ENCODE results near the gene MISP3.

The MISP3 gene

GRCh38 chr19:14073261-14073924 is 807 bp downstream of the MISP3 start:
- peak; percentile 28 for TF ChIP-seq FOXP2 (optimal IDR thresholded peaks at IDR 0.05; ENCODE audit: borderline replicate concordance, extremely low read depth, extremely low read length, insufficient read depth)
- no peak for TF ChIP-seq TAF1 (IDR thresholded peaks at IDR 0.05; ENCODE audit: borderline replicate concordance, insufficient read depth, low read length)

- no peak for TF ChIP-seq POLR2AphosphoS5 (IDR thresholded peaks at IDR 0.05; ENCODE audit: low read depth, low read length)
- no peak for TF ChIP-seq SIN3A (IDR thresholded peaks at IDR 0.05; ENCODE audit: borderline replicate concordance, insufficient read depth, low read length)
- no peak for TF ChIP-seq TAF1 (IDR thresholded peaks at IDR 0.05; ENCODE audit: borderline replicate concordance, insufficient read depth, low read length)
- TF ChIP-seq REST (IDR thresholded peaks at IDR 0.05; ENCODE audit: insufficient read depth in 1 of 2, low read depth in 2 of 2, low read length in 2 of 2), result no peak
These were observed 1.6 kb downstream of the MISP3 start for GRCh38 chr19:14073925-14074838.

GRCh38 chr19:14078411-14078810 is 5.8 kb downstream of the MISP3 start:
- no peak for TF ChIP-seq SIN3A (IDR thresholded peaks at IDR 0.05; ENCODE audit: borderline replicate concordance, insufficient read depth, low read length)
- no peak for TF ChIP-seq FOXP2 (optimal IDR thresholded peaks at IDR 0.05; ENCODE audit: borderline replicate concordance, extremely low read depth, extremely low read length, insufficient read depth)
- no peak for TF ChIP-seq REST (IDR thresholded peaks at IDR 0.05; ENCODE audit: insufficient read depth in 1 of 2, low read depth in 2 of 2, low read length in 2 of 2)
- TF ChIP-seq POLR2AphosphoS5 (IDR thresholded peaks at IDR 0.05; ENCODE audit: low read depth, low read length), result no peak

GRCh38 chr19:14080887-14081796 is 8.6 kb downstream of the MISP3 start:
- TF ChIP-seq FOXP2 (optimal IDR thresholded peaks at IDR 0.05; ENCODE audit: borderline replicate concordance, extremely low read depth, extremely low read length, insufficient read depth) (no peak), TAF1 (IDR thresholded peaks at IDR 0.05; ENCODE audit: borderline replicate concordance, insufficient read depth, low read length) (no peak), POLR2AphosphoS5 (IDR thresholded peaks at IDR 0.05; ENCODE audit: low read depth, low read length) (peak; percentile 77; the same call in 1 of the 2 replicates), REST (IDR thresholded peaks at IDR 0.05; ENCODE audit: insufficient read depth in 1 of 2, low read depth in 2 of 2, low read length in 2 of 2) (no peak), SIN3A (IDR thresholded peaks at IDR 0.05; ENCODE audit: borderline replicate concordance, insufficient read depth, low read length) (no peak)
